BE2C (cell line): ENCODE measurements around the gene DPF3.

ENCODE experiments used
- DNase-seq: peaks from one replicate; pipeline ENCODE4 v3.0.0-alpha.2; 2020
- H3K27me3 ChIP-seq: fragments of 250-450 bp; sonication (Bioruptor Pico); 2 replicates; pipeline ENCODE4 v1.5.1; 2020; ENCODE audit warnings: mild to moderate bottlenecking
- H3K36me3 ChIP-seq: fragments of 250-450 bp; sonication (Bioruptor Pico); 2 replicates; pipeline ENCODE4 v1.5.1; 2020; ENCODE audit warnings: mild to moderate bottlenecking
- H3K4me1 ChIP-seq: fragments of 250-450 bp; sonication (Bioruptor Pico); 2 replicates; pipeline ENCODE4 v1.5.1; 2020
- H3K4me3 ChIP-seq: 2 replicates; pipeline ENCODE4 v1.5.1; 2011; ENCODE audit warnings: low read depth, low read length
- H3K9me3 ChIP-seq: fragments of 250-450 bp; sonication (Bioruptor Pico); 2 replicates; pipeline ENCODE4 v1.5.1; 2020
- TF ChIP-seq, protein P1 (sequence below): IDR thresholded peaks from 2 replicates; pipeline ENCODE4 v1.5.1; 2012; ENCODE audit warnings: mild to moderate bottlenecking, low read depth, low read length

The DPF3 gene

DNA sequence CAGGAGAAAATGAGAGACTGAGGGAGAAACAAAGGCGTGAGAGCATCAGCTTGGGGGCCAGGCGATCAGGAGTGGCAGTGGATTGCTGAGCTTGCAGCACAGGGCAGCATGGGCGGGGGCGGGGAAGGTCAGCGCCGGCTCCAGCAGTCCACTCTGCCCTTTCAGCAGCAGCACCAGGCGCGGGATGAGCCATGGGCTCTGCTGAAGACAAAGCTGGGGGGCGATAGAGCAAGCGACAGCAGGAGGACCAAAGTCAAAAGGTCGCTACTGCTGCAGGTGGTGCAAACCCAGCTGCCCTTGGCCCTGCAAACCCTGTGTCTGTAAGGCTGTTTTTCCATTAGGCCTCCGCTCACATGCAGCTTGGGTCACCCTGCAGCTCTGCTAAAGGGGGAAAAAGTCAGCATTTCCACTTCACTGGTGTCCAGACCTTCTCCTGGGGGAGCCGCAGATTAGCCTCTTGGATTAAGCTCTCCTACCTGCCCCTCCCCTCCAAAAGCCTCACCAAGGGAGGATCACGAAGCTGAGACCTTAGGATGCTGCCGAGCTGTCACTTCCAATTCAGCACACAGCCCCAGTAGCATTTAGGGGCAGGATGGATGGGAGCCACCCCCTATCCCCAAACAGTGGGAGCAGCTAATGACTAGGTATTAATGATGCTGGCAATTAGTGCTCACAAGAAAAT lies 204.8 kb downstream of the DPF3 start:
- H3K4me3 ChIP-seq = no peak overlapping the region
- DNase-seq = no peak
- peaks cover 22% of the 10 kb centered on the region for H3K36me3 ChIP-seq
- H3K9me3 ChIP-seq = no peaks in the 10 kb centered on the region
- no peaks in the 10 kb centered on the region for H3K27me3 ChIP-seq
- H3K4me1 ChIP-seq = peaks cover 13% of the 10 kb centered on the region
- TF ChIP-seq, protein P1, sequence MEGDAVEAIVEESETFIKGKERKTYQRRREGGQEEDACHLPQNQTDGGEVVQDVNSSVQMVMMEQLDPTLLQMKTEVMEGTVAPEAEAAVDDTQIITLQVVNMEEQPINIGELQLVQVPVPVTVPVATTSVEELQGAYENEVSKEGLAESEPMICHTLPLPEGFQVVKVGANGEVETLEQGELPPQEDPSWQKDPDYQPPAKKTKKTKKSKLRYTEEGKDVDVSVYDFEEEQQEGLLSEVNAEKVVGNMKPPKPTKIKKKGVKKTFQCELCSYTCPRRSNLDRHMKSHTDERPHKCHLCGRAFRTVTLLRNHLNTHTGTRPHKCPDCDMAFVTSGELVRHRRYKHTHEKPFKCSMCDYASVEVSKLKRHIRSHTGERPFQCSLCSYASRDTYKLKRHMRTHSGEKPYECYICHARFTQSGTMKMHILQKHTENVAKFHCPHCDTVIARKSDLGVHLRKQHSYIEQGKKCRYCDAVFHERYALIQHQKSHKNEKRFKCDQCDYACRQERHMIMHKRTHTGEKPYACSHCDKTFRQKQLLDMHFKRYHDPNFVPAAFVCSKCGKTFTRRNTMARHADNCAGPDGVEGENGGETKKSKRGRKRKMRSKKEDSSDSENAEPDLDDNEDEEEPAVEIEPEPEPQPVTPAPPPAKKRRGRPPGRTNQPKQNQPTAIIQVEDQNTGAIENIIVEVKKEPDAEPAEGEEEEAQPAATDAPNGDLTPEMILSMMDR = no peak

DNA sequence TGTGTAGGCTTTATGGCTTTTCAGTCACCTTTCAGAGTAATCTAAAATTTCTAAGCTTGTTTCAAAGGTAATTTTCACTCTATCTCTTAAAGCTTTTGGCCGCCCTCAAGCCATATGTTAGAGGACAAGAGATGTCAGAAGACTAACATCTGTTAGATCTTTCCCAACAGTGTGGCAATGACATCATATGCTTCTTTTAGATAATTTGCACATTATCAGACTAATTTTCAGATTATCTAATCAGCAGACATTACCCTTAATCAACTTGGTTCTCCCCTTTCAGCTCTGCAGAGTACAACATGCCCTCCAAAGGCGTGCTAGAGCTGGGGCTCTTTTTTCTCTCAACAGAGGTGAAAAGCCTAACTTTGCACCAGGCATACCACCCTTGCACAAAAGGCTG lies 207.1 kb downstream of the DPF3 start:
- no peaks in the 10 kb centered on the region for H3K27me3 ChIP-seq
- H3K4me1 ChIP-seq = peaks cover 13% of the 10 kb centered on the region
- H3K9me3 ChIP-seq = no peaks in the 10 kb centered on the region
- no peak for DNase-seq
- H3K36me3 ChIP-seq = peaks cover 8% of the 10 kb centered on the region
- TF ChIP-seq, protein P1 = no peak
- H3K4me3 ChIP-seq = no peak overlapping the region

- TF ChIP-seq, protein P1 = no peak
- H3K27me3 ChIP-seq = no peaks in the 10 kb centered on the region
- H3K9me3 ChIP-seq = no peaks in the 10 kb centered on the region
- DNase-seq = no peak
- no peak overlapping the region for H3K4me3 ChIP-seq
- peaks cover 6% of the 10 kb centered on the region for H3K36me3 ChIP-seq
- H3K4me1 ChIP-seq = peaks cover 13% of the 10 kb centered on the region
Observed at GRCh38 chr14:72686101-72686500, 207.8 kb downstream of the DPF3 start.

- Histone ChIP-seq H3K4me1 (peaks cover 13% of the 10 kb centered on the region), H3K9me3 (no peaks in the 10 kb centered on the region), H3K36me3 (no peaks in the 10 kb centered on the region; the same call in none of the 2 replicates), H3K27me3 (no peaks in the 10 kb centered on the region), H3K4me3 (no peak overlapping the region)
- DNase-seq = no peak
- TF ChIP-seq, protein P1 = no peak
Observed at GRCh38 chr14:72685456-72685855, 208.4 kb downstream of the DPF3 start.

- no peak overlapping the region for H3K4me3 ChIP-seq
- no peak for DNase-seq
- H3K9me3 ChIP-seq = no peaks in the 10 kb centered on the region
- H3K4me1 ChIP-seq = peaks cover 23% of the 10 kb centered on the region
- H3K36me3 ChIP-seq = no peaks in the 10 kb centered on the region; the same call in none of the 2 replicates
- TF ChIP-seq, protein P1 = no peak
- no peaks in the 10 kb centered on the region for H3K27me3 ChIP-seq
Observed at GRCh38 chr14:72683787-72684186, 210.1 kb downstream of the DPF3 start.

GRCh38 chr14:72682188-72682587 lies 211.7 kb downstream of the DPF3 start:
- H3K9me3 ChIP-seq = no peaks in the 10 kb centered on the region; the same call in 1 of the 2 replicates

More at GRCh38 chr14:72682188-72682587, 211.7 kb downstream of the DPF3 start:
- peaks cover 28% of the 10 kb centered on the region for H3K4me1 ChIP-seq
- TF ChIP-seq, protein P1 = no peak
- no peaks in the 10 kb centered on the region for H3K27me3 ChIP-seq
- no peaks in the 10 kb centered on the region; the same call in none of the 2 replicates for H3K36me3 ChIP-seq
- no peak for DNase-seq
- H3K4me3 ChIP-seq = no peak overlapping the region
